Measurements from ENCODE around the gene PSMD12. TPM values are rescaled to one million over a fixed set of nuclear protein-coding genes. Genes with fewer than 3 reads are reported as not detected.

The PSMD12 gene
- total RNA-seq, 1 experiment from 2014 or later, result 93.1 TPM

GRCh38 chr17:67414130-67414529, 47.8 kb upstream of the PSMD12 start:
- ChIA-PET POLR2A (no interaction called here), CTCF (no interaction called here)
- Mint-ChIP-seq H3K27ac (ENCODE audit: low read depth, unreplicated experiment) (no peak overlapping the region), H3K36me3 (ENCODE audit: insufficient read depth, unreplicated experiment) (no peaks in the 10 kb centered on the region), H3K4me1 (ENCODE audit: insufficient read depth, unreplicated experiment) (peaks cover 34% of the 10 kb centered on the region), H3K27me3 (ENCODE audit: insufficient read depth, unreplicated experiment) (no peaks in the 10 kb centered on the region), H3K9me3 (ENCODE audit: unreplicated experiment) (no peaks in the 10 kb centered on the region), H3K4me3 (ENCODE audit: unreplicated experiment) (no peak overlapping the region)
- no TSS peak for BruUV-seq (replicated peaks)
- intact Hi-C loops (cut with micrococcal nuclease), result no loop called here
- no peak for DNase-seq (ENCODE audit: unreplicated experiment)
- no peak for TF ChIP-seq CTCF (IDR thresholded peaks at IDR 0.05; ENCODE audit: unreplicated experiment)

GRCh38 chr17:67413388-67413787, 47.0 kb upstream of the PSMD12 start:
- Mint-ChIP-seq H3K9me3 (ENCODE audit: unreplicated experiment) (no peaks in the 10 kb centered on the region), H3K4me3 (ENCODE audit: unreplicated experiment) (no peak overlapping the region), H3K4me1 (ENCODE audit: insufficient read depth, unreplicated experiment) (peaks cover 38% of the 10 kb centered on the region), H3K27me3 (ENCODE audit: insufficient read depth, unreplicated experiment) (no peaks in the 10 kb centered on the region), H3K36me3 (ENCODE audit: insufficient read depth, unreplicated experiment) (no peaks in the 10 kb centered on the region), H3K27ac (ENCODE audit: low read depth, unreplicated experiment) (peak overlapping the region; percentile 71)
- CTCF ChIA-PET, result no interaction called here
- TF ChIP-seq CTCF (IDR thresholded peaks at IDR 0.05; ENCODE audit: unreplicated experiment), result no peak
- POLR2A ChIA-PET, result no interaction called here
- intact Hi-C loops (cut with micrococcal nuclease), result no loop called here
- BruUV-seq (replicated peaks), result no TSS peak
- peak; percentile 55 for DNase-seq (ENCODE audit: unreplicated experiment)

GRCh38 chr17:67412941-67413340, 46.6 kb upstream of the PSMD12 start:
- no peaks in the 10 kb centered on the region for H3K36me3 Mint-ChIP-seq (ENCODE audit: insufficient read depth, unreplicated experiment)
- DNase-seq (ENCODE audit: unreplicated experiment), result no peak
- TF ChIP-seq CTCF (IDR thresholded peaks at IDR 0.05; ENCODE audit: unreplicated experiment), result no peak
- peaks cover 39% of the 10 kb centered on the region for H3K4me1 Mint-ChIP-seq (ENCODE audit: insufficient read depth, unreplicated experiment)
- no peaks in the 10 kb centered on the region for H3K9me3 Mint-ChIP-seq (ENCODE audit: unreplicated experiment)
- peak overlapping the region; percentile 71 for H3K27ac Mint-ChIP-seq (ENCODE audit: low read depth, unreplicated experiment)
- CTCF ChIA-PET, result no interaction called here
- BruUV-seq (replicated peaks), result no TSS peak
- POLR2A ChIA-PET, result no interaction called here
- intact Hi-C loops (cut with micrococcal nuclease), result no loop called here
- no peaks in the 10 kb centered on the region for H3K27me3 Mint-ChIP-seq (ENCODE audit: insufficient read depth, unreplicated experiment)
- no peak overlapping the region for H3K4me3 Mint-ChIP-seq (ENCODE audit: unreplicated experiment)

- intact Hi-C loops (cut with micrococcal nuclease), result no loop called here
Measured at GRCh38 chr17:67412032-67412431, 45.7 kb upstream of the PSMD12 start.

More at GRCh38 chr17:67412032-67412431, 45.7 kb upstream of the PSMD12 start:
- Mint-ChIP-seq H3K4me1 (ENCODE audit: insufficient read depth, unreplicated experiment) (peaks cover 39% of the 10 kb centered on the region), H3K36me3 (ENCODE audit: insufficient read depth, unreplicated experiment) (no peaks in the 10 kb centered on the region), H3K9me3 (ENCODE audit: unreplicated experiment) (no peaks in the 10 kb centered on the region), H3K27ac (ENCODE audit: low read depth, unreplicated experiment) (peak overlapping the region; percentile 22), H3K27me3 (ENCODE audit: insufficient read depth, unreplicated experiment) (no peaks in the 10 kb centered on the region), H3K4me3 (ENCODE audit: unreplicated experiment) (no peak overlapping the region)
- BruUV-seq (replicated peaks), result no TSS peak
- CTCF ChIA-PET, result interaction anchor here (0.6 to 0.8 kb wide), 2 partner anchors 19 to 1097 kb away, joined by 3 read pairs; no protein-coding TSS in a partner anchor
- no peak for TF ChIP-seq CTCF (IDR thresholded peaks at IDR 0.05; ENCODE audit: unreplicated experiment)
- DNase-seq (ENCODE audit: unreplicated experiment), result no peak
- POLR2A ChIA-PET, result no interaction called here

Data from MCF 10A (cell line).